ENCODE data around the gene CBL.

Gene CBL

DNA sequence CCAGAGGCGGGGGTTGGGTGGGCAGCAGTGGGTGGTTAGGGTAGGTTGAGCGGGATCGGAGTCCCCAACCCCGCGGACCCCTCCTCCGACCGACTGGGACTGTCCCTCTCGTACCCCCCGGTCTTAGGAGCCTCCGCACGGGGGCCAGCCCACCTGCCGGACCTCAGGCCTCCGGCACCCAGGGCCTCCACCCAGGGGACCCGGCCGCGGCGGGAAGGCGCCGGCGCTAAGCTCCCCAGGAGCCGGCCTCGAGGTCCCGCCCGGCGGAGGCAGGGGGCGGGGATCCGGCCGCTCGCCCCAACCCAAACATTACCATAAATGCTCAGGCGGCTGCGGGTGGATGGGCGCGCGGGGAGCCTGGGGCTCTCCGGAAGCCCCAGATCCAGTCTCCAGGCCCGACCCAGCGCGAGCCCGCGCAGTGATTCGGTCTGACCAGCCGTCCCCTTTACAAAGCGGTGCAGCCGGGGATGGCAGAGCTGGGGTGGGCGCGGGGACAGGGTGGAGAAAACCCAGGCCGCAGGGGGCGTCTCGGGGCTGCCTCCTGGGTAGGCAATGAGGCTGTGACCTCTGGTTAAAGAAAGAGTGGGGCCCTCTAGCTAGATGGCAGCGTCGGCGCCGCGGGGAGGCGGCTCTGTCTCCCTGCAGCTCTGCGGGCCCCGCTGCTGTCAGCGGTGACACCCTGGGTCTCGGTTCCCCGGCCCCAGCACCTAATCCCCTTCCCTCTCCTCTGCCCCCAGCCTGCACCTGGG is 114.8 kb downstream of the CBL start:
- no peak for DNase-seq (ENCODE audit: low spot score in 2 of 2)
- H3K4me3 Mint-ChIP-seq = peak overlapping the region; percentile 91
- no peaks in the 10 kb centered on the region for H3K9me3 Mint-ChIP-seq
- H3K36me3 Mint-ChIP-seq = no peaks in the 10 kb centered on the region
- peak overlapping the region; percentile 28 for H3K27ac Mint-ChIP-seq
- H3K4me1 Mint-ChIP-seq = peaks cover 25% of the 10 kb centered on the region
- peaks cover 8% of the 10 kb centered on the region for H3K27me3 Mint-ChIP-seq
- ATAC-seq (ENCODE audit: low read depth) = peak; percentile 64

DNA sequence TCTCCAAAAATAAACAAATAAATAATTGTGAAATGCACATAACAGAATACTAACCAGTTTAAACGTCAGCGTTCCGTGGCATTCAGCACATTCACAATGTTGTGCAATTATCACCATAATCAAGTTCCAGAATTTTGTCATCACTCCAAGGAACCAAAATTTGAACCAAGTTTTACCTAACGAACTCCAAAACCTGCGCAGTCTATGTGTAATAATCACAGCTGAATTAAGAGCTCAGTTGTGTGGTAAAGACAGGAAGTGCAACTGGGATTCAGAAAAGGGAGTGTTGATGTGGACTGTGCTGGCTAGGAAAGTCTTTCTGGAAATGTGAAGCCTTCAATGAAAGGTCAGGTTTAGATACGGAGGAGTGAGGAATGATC is 116.2 kb downstream of the CBL start:
- Mint-ChIP-seq H3K27ac (no peak overlapping the region), H3K4me1 (peaks cover 23% of the 10 kb centered on the region), H3K4me3 (no peak overlapping the region), H3K27me3 (peaks cover 8% of the 10 kb centered on the region), H3K9me3 (no peaks in the 10 kb centered on the region), H3K36me3 (no peaks in the 10 kb centered on the region)
- no peak for DNase-seq (ENCODE audit: low spot score in 2 of 2)
- ATAC-seq (ENCODE audit: low read depth) = no peak

DNA sequence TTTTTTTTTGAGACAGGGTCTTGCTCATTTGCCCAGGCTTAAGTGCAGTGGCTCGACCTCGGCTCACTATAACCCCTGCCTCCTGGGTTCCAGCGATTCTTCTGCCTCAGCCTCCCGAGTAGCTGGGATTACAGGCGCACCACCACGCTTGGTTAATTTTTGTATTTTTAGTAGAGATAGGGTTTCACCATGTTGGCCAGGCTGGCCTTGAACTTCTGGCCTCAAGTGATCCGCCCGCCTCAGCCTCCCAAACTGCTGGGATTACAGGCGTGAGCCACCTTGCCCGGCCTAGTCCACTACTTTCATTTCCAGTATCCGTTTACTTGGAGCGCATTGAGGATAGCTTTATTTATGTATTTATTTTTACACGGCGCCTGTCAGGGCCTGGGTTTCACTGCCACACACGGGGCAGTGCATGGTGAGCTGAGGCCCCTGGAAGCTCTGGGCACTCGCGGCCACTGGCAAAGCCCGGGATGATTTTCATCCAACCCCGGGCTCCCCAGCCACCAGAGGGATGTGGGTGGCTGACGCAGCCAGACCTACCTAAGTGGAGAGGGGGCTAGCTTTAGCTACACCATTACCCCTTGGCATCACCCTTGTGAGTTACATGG is 116.9 kb downstream of the CBL start:
- Mint-ChIP-seq H3K36me3 (no peaks in the 10 kb centered on the region), H3K9me3 (no peaks in the 10 kb centered on the region), H3K4me1 (peaks cover 23% of the 10 kb centered on the region), H3K27me3 (peaks cover 7% of the 10 kb centered on the region), H3K27ac (no peak overlapping the region), H3K4me3 (no peak overlapping the region)
- DNase-seq (ENCODE audit: low spot score in 2 of 2) (no peak), ATAC-seq (ENCODE audit: low read depth) (no peak)

DNA sequence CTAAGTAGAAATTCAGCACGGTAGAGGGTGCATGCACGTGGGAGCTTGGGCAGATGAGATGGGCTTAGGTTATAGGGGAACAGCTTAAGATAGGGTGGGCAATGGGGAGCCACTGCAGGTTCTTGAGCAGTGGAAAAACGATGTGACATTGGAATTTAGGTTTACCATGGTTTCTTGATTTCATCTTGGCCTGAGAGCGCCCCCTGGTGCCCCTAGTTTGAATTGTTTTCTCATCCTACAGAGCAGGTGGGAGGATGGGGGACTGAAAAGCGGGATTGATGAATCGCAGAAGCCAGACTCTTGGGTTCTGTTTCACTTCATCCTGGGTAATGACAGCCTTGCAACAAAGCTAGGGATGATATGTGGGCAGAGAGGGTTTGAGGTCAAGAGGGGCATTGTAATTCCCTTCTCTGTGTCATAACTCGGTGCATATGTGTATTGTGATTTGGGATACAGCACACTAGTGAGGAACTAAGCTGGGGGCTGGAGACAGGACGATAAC is 117.4 kb downstream of the CBL start:
- H3K27me3 Mint-ChIP-seq = peaks cover 7% of the 10 kb centered on the region
- H3K27ac Mint-ChIP-seq = peak overlapping the region; percentile 3
- DNase-seq (ENCODE audit: low spot score in 2 of 2) (peak; percentile 79), ATAC-seq (ENCODE audit: low read depth) (no peak)
- peaks cover 22% of the 10 kb centered on the region for H3K4me1 Mint-ChIP-seq
- no peaks in the 10 kb centered on the region for H3K36me3 Mint-ChIP-seq
- no peaks in the 10 kb centered on the region for H3K9me3 Mint-ChIP-seq
- no peak overlapping the region for H3K4me3 Mint-ChIP-seq

DNA sequence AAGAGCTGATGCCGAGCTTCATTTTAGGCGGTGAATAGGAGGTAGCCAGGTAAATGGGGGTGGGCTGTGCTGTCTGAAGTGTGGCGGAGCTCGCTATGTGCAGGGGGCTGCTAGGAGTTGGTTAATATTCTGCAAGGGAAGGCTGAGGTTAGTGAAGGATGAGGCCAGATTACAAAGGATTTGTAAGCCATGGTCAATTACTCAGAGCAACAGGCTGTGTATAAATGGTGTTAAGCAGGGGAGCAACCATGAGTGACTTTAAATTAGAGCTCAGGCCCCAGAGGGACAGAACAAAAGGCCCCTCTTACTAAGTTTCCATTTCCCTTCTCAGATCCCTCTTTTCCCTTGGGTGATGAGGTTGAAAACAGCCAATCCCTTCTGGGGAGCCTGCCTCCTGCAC is 118.0 kb downstream of the CBL start:
- Mint-ChIP-seq H3K4me1 (peaks cover 17% of the 10 kb centered on the region), H3K4me3 (no peak overlapping the region), H3K27ac (no peak overlapping the region), H3K27me3 (peaks cover 5% of the 10 kb centered on the region), H3K9me3 (no peaks in the 10 kb centered on the region), H3K36me3 (no peaks in the 10 kb centered on the region)
- DNase-seq (ENCODE audit: low spot score in 2 of 2) (no peak), ATAC-seq (ENCODE audit: low read depth) (no peak)

DNA sequence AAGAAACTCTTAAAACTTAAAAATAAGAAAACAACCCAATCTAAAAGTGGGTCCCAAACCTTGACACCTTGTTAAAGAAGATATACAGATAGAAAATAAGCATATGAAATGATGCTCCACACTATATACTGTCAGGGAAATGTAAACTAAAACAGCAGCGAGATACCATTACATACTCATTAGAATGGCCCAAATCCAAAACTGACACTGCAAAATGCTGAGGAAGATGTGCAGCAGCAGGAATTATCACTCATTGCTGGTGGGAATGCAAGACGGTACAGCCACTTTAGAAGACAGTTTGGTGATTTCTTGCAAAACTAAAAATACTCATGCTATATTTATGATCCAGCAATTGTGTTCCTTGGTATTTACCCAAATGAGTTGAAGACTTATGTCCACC is 123.2 kb downstream of the CBL start:
- no peak overlapping the region for H3K4me3 Mint-ChIP-seq
- H3K4me1 Mint-ChIP-seq = peaks cover 3% of the 10 kb centered on the region
- H3K36me3 Mint-ChIP-seq = no peaks in the 10 kb centered on the region
- DNase-seq (ENCODE audit: low spot score in 2 of 2) = no peak
- no peak for ATAC-seq (ENCODE audit: low read depth)
- H3K27me3 Mint-ChIP-seq = peaks cover 7% of the 10 kb centered on the region
- no peak overlapping the region for H3K27ac Mint-ChIP-seq
- no peaks in the 10 kb centered on the region for H3K9me3 Mint-ChIP-seq

DNA sequence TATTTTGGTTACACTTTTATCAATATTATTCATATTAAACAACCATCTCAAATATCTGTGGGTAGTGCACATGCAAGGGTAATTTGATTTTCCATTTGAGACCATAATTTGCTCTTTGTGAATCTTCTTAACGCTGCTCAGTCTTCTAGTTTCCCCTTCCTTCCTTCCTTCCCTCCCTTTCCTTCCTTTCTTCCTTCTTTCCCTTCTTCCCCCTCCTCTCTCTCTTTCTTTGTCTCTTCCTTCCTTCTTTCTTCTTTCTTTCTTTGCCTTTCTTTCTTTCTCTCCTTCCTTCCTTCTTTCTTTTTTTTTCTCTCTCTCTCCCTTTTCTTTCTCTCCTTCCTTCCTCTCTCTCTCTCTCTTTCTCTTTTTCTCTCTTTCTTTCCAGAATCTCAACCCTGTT is 124.1 kb downstream of the CBL start:
- DNase-seq (ENCODE audit: low spot score in 2 of 2) (no peak), ATAC-seq (ENCODE audit: low read depth) (no peak)
- Mint-ChIP-seq H3K27me3 (peaks cover 7% of the 10 kb centered on the region), H3K27ac (no peak overlapping the region), H3K4me3 (no peak overlapping the region), H3K9me3 (no peaks in the 10 kb centered on the region), H3K4me1 (peaks cover 8% of the 10 kb centered on the region), H3K36me3 (no peaks in the 10 kb centered on the region)

DNA sequence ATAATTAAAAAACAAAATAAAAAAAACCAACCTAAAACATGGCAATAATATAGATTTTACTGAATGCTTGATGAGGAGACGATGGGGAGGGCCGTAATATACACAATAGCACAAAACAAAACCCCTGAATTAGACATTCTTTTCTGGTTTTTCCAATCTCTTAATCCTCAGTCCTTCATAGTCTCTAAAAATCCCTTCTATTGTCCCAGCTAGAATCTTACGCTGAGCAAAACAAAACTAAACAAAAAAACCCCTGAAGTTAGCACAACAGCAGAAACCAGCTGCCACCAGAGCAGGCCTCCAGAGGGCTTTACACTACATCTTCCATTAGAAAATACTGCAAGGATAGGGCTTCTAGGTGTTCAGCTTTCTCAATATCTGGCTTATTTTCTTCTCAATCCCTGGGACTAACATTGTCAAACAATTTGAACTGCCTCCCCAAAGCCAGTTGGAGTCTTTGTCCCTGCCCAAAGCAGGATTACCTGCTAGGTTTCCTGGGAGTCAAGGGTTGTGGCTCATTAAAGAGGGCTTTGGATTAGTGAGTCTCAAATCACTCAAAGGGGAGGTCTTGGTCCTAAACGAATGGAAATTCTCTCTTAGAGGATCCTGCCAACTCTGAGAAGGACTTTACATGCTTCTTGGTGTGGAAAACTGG is 126.1 kb downstream of the CBL start:
- H3K4me3 Mint-ChIP-seq = peak overlapping the region; percentile 100
- ATAC-seq (ENCODE audit: low read depth) (no peak), DNase-seq (ENCODE audit: low spot score in 2 of 2) (no peak)
- H3K4me1 Mint-ChIP-seq = peaks cover 18% of the 10 kb centered on the region
- H3K36me3 Mint-ChIP-seq = no peaks in the 10 kb centered on the region
- H3K27ac Mint-ChIP-seq = no peak overlapping the region
- H3K9me3 Mint-ChIP-seq = no peaks in the 10 kb centered on the region
- peaks cover 7% of the 10 kb centered on the region for H3K27me3 Mint-ChIP-seq

- H3K9me3 Mint-ChIP-seq = no peaks in the 10 kb centered on the region
- ATAC-seq (ENCODE audit: low read depth) = peak; percentile 96
- H3K27ac Mint-ChIP-seq = peak within 1 kb of the TSS; percentile 94
- peaks cover 1% of the 10 kb centered on the region for H3K36me3 Mint-ChIP-seq
- H3K4me1 Mint-ChIP-seq = peaks cover 25% of the 10 kb centered on the region
- peak; percentile 85 to 90 for DNase-seq (ENCODE audit: low spot score in 2 of 2)
- H3K4me3 Mint-ChIP-seq = peak within 1 kb of the TSS; percentile 100
- H3K27me3 Mint-ChIP-seq = peaks cover 11% of the 10 kb centered on the region
Observed at GRCh38 chr11:119334174-119334930, 128.2 kb downstream of the CBL start, which contains the start of gene RNF26. Gene RNF26 (plus strand): TSS chr11:119334527. CDS start chr11:119335123, 596 bp downstream.

DNA sequence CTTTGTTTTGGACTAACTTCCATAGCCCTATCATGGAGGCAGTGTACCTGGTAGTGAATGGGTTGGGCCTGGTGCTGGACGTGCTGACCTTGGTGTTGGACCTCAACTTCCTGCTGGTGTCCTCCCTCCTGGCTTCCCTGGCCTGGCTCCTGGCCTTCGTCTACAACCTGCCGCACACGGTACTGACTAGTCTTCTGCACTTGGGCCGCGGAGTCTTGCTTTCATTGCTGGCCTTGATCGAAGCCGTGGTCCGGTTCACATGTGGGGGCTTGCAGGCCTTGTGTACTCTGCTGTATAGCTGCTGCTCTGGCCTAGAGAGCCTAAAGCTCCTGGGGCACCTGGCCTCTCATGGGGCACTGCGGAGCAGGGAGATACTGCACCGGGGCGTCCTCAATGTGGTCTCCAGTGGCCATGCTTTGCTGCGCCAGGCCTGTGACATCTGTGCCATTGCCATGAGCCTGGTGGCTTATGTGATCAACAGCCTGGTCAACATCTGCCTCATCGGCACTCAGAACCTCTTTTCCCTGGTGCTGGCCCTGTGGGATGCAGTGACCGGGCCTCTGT is 129.0 kb downstream of the CBL start:
- no peak for DNase-seq (ENCODE audit: low spot score in 2 of 2)
- Mint-ChIP-seq H3K4me1 (peaks cover 25% of the 10 kb centered on the region), H3K27me3 (peaks cover 10% of the 10 kb centered on the region), H3K36me3 (peaks cover 2% of the 10 kb centered on the region), H3K4me3 (peak overlapping the region; percentile 100), H3K27ac (peak overlapping the region; percentile 94), H3K9me3 (no peaks in the 10 kb centered on the region)
- ATAC-seq (ENCODE audit: low read depth) = no peak

GRCh38 chr11:119335655-119336543 is 129.8 kb downstream of the CBL start:
- peak overlapping the region; percentile 7 for H3K27ac Mint-ChIP-seq

GRCh38 chr11:119336744-119337469 is 130.8 kb downstream of the CBL start:
- Mint-ChIP-seq H3K27ac (peak overlapping the region; percentile 7), H3K27me3 (peaks cover 12% of the 10 kb centered on the region), H3K9me3 (no peaks in the 10 kb centered on the region), H3K36me3 (peaks cover 2% of the 10 kb centered on the region), H3K4me1 (peaks cover 32% of the 10 kb centered on the region), H3K4me3 (peak overlapping the region; percentile 31)
- DNase-seq (ENCODE audit: low spot score in 2 of 2) (no peak), ATAC-seq (ENCODE audit: low read depth) (no peak)

More at GRCh38 chr11:119335655-119336543, 129.8 kb downstream of the CBL start:
- DNase-seq (ENCODE audit: low spot score in 2 of 2) (no peak), ATAC-seq (ENCODE audit: low read depth) (no peak)
- Mint-ChIP-seq H3K4me1 (peaks cover 27% of the 10 kb centered on the region), H3K4me3 (peak overlapping the region; percentile 100), H3K9me3 (no peaks in the 10 kb centered on the region), H3K27me3 (peaks cover 7% of the 10 kb centered on the region), H3K36me3 (peaks cover 2% of the 10 kb centered on the region)

Data from memory B cell (primary cell).